Chondrocyte (in vitro differentiated cells): Measurements from ENCODE around the gene SLIT1. TPM values are rescaled to one million over a fixed set of nuclear protein-coding genes. Genes with fewer than 3 reads are reported as not detected.

Experiments used
- DNase-seq: peaks from one replicate; pipeline ENCODE4 v3.0.0; 2021; ENCODE audit warnings: mixed read lengths, low spot score
- H3K27ac Mint-ChIP-seq: one replicate; pipeline ENCODE4 v1.8.0; 2021; ENCODE audit warnings: mild to moderate bottlenecking, moderate library complexity, mixed read lengths; ENCODE audit not compliant: unreplicated experiment
- H3K27me3 Mint-ChIP-seq: 2 replicates; pipeline ENCODE4 v1.8.0; 2021; ENCODE audit warnings: low read depth, mixed read lengths
- H3K36me3 Mint-ChIP-seq: 2 replicates; pipeline ENCODE4 v1.8.0; 2021; ENCODE audit warnings: low read depth, mixed read lengths
- H3K4me1 Mint-ChIP-seq: 2 replicates; pipeline ENCODE4 v1.8.0; 2021; ENCODE audit warnings: low read depth, mild to moderate bottlenecking, mixed read lengths
- H3K4me3 Mint-ChIP-seq: one replicate; pipeline ENCODE4 v1.8.0; 2021; ENCODE audit warnings: mild to moderate bottlenecking, moderate library complexity, mixed read lengths; ENCODE audit not compliant: unreplicated experiment
- H3K9me3 Mint-ChIP-seq: 2 replicates; pipeline ENCODE4 v1.8.0; 2021; ENCODE audit warnings: low read depth, mixed read lengths
- CTCF ChIP-seq: fragments of 200-600 bp; sonication (generic); IDR thresholded peaks from 2 replicates; pipeline ENCODE4 v1.5.0; 2021; ENCODE audit warnings: antibody characterized with exemption, mild to moderate bottlenecking, moderate library complexity
- total RNA-seq: library from RNA; stranded (reverse); gene quantifications from 3 replicates; pipeline ENCODE4 v1.2.1, GENCODE V29; 2021

The SLIT1 gene
- total RNA-seq, 1 donor from 2014 or later = not detected

- H3K27ac Mint-ChIP-seq = no peak overlapping the region
- no peaks in the 10 kb centered on the region for H3K9me3 Mint-ChIP-seq
- H3K36me3 Mint-ChIP-seq = peaks cover 14% of the 10 kb centered on the region
- H3K4me1 Mint-ChIP-seq = no peaks in the 10 kb centered on the region
- DNase-seq = no peak
- TF ChIP-seq CTCF = no peak
- H3K4me3 Mint-ChIP-seq = no peak overlapping the region
- no peaks in the 10 kb centered on the region for H3K27me3 Mint-ChIP-seq
These were observed 203.4 kb downstream of the SLIT1 start for GRCh38 chr10:96982149-96982930.

GRCh38 chr10:96978621-96979154 lies 207.1 kb downstream of the SLIT1 start:
- Mint-ChIP-seq H3K27ac (no peak overlapping the region), H3K27me3 (no peaks in the 10 kb centered on the region), H3K4me1 (peaks cover 5% of the 10 kb centered on the region), H3K4me3 (no peak overlapping the region), H3K9me3 (no peaks in the 10 kb centered on the region), H3K36me3 (peaks cover 14% of the 10 kb centered on the region)
- DNase-seq = no peak
- no peak for TF ChIP-seq CTCF

- DNase-seq = no peak
- Mint-ChIP-seq H3K4me3 (no peak overlapping the region), H3K36me3 (peaks cover 2% of the 10 kb centered on the region), H3K4me1 (peaks cover 7% of the 10 kb centered on the region), H3K9me3 (no peaks in the 10 kb centered on the region), H3K27ac (no peak overlapping the region), H3K27me3 (no peaks in the 10 kb centered on the region)
- no peak for TF ChIP-seq CTCF
These were observed 210.6 kb downstream of the SLIT1 start for GRCh38 chr10:96975136-96975535.

- Mint-ChIP-seq H3K27me3 (no peaks in the 10 kb centered on the region), H3K27ac (no peak overlapping the region), H3K36me3 (peaks cover 4% of the 10 kb centered on the region), H3K4me1 (peaks cover 7% of the 10 kb centered on the region), H3K4me3 (no peak overlapping the region), H3K9me3 (no peaks in the 10 kb centered on the region)
- TF ChIP-seq CTCF = no peak
- no peak for DNase-seq
These were observed 211.7 kb downstream of the SLIT1 start for GRCh38 chr10:96973809-96974747.

- H3K9me3 Mint-ChIP-seq = no peaks in the 10 kb centered on the region
- H3K36me3 Mint-ChIP-seq = peaks cover 2% of the 10 kb centered on the region
- H3K4me1 Mint-ChIP-seq = peaks cover 15% of the 10 kb centered on the region
- TF ChIP-seq CTCF = no peak
- no peak overlapping the region for H3K27ac Mint-ChIP-seq
- H3K4me3 Mint-ChIP-seq = no peak overlapping the region
- DNase-seq = no peak
- no peaks in the 10 kb centered on the region for H3K27me3 Mint-ChIP-seq
These were observed 213.5 kb downstream of the SLIT1 start for GRCh38 chr10:96972264-96972663.
